HL-60 (cell line): ENCODE results near the gene GPC4.

Experiments used
- POLR2AphosphoS5 ChIP-seq: IDR thresholded peaks from 2 replicates; pipeline ENCODE4 v1.6.1; 2012; ENCODE audit warnings: low read depth
- TF ChIP-seq, protein P1 (sequence below): IDR thresholded peaks from one replicate; pipeline ENCODE4 v1.5.1; 2011; ENCODE audit warnings: low read length, control low read depth, inconsistent platforms; ENCODE audit not compliant: insufficient read depth

DNA sequence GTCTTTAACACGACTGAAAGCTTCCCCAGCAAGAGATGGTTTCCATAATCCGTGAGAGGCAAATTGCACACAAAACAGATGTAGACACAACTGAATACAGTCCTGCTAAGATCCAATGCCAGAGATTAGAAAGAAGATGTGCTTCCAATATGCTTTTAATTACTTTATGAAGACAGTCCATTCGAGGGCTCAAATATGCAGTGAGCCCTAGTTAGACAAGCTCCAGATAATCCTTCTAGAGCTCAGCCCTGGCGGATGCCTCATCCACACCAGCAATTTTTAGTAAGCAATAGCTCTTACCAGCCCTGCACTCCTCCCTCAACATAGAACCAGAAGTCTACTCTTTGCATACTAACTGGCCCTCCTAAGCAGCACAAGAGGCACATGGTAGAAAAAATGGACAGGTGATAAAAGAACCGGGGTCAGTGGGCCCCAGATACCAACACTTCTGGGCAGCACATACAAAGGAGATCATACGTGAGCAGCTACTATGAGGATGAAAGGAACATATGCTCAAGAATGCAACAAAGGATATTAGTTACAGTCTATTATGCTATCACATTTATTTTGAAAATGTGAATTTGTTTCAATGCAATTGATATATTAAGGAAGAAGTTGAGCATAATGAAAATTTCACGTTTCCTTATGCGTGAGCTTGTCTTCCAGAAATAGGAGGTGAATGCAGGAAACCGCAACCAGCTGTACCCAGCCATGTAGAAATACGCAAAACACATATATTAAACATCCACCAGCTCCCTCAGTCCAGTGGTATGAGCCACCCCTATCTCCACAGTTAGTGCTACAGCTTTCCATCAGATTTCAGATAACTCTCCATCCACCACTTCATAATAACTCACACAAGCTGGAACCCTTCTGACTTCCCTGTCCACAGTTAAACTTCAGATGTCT, 34.3 kb downstream of the GPC4 start:
- TF ChIP-seq POLR2AphosphoS5: no peak
- TF ChIP-seq, protein P1, sequence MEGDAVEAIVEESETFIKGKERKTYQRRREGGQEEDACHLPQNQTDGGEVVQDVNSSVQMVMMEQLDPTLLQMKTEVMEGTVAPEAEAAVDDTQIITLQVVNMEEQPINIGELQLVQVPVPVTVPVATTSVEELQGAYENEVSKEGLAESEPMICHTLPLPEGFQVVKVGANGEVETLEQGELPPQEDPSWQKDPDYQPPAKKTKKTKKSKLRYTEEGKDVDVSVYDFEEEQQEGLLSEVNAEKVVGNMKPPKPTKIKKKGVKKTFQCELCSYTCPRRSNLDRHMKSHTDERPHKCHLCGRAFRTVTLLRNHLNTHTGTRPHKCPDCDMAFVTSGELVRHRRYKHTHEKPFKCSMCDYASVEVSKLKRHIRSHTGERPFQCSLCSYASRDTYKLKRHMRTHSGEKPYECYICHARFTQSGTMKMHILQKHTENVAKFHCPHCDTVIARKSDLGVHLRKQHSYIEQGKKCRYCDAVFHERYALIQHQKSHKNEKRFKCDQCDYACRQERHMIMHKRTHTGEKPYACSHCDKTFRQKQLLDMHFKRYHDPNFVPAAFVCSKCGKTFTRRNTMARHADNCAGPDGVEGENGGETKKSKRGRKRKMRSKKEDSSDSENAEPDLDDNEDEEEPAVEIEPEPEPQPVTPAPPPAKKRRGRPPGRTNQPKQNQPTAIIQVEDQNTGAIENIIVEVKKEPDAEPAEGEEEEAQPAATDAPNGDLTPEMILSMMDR: no peak
